Right cardiac atrium (tissue), 5 donors: ENCODE data around the gene CYLD. TPM values are rescaled to one million over a fixed set of nuclear protein-coding genes. Genes with fewer than 3 reads are reported as not detected.

Source experiments
- ATAC-seq, 2 donors: fragments of 200-7000 bp; cut with Tn5 transposase; one replicate each; pipeline versions ENCODE4 v1.8.0 to v1.9.1; 2020; ENCODE audit warnings: moderate library complexity in 2 of 2, mild to moderate bottlenecking in 1 of 2
- DNase-seq, 3 donors: peaks; one replicate each; pipeline ENCODE4 v3.0.0-alpha.2; 2020
- H3K27ac ChIP-seq: one replicate; pipeline ENCODE4 v1.5.1; 2013; ENCODE audit warnings: mild to moderate bottlenecking, low read length, control low read depth, moderate library complexity
- H3K27me3 ChIP-seq: one replicate; pipeline ENCODE4 v1.6.1; 2013; ENCODE audit not compliant: control insufficient read depth, insufficient read depth
- H3K4me1 ChIP-seq: one replicate; pipeline ENCODE4 v1.6.1; 2013; ENCODE audit warnings: low read length; ENCODE audit not compliant: control insufficient read depth, insufficient read depth
- H3K4me3 ChIP-seq: one replicate; pipeline ENCODE4 v1.5.1; 2013; ENCODE audit warnings: low read length, control low read depth
- H3K9me3 ChIP-seq: one replicate; pipeline ENCODE4 v1.6.1; 2013; ENCODE audit warnings: low read length; ENCODE audit not compliant: control insufficient read depth
- WGBS: extraction: QIAGEN DNeasy Blood & Tissue Kit; methylation state at CpG from one replicate; pipeline ENCODE4 v1.1.7; 2013; 5-methylcytosine and 5-hydroxymethylcytosine counted together
- intact Hi-C, 4 donors: fragments of 100-400 bp; cut with DNase I; formaldehyde crosslinking; loops; one replicate each; pipeline versions ENCODE4 v1.11.0 to v1.14.0; 2022 to 2023
- long read RNA-seq, 4 donors: library from polyadenylated mRNA; unstranded; transcript quantifications; one replicate each; pipeline ENCODE4 v2.0.0, GENCODE V29; 2020 to 2021
- polyA plus RNA-seq: library from polyadenylated mRNA; stranded (reverse); fragments of 200-250 nt; gene quantifications from one replicate; pipeline ENCODE4 v1.2.3, GENCODE V29; 2013
- total RNA-seq, 4 donors: library from RNA; stranded (reverse); fragmentation: NEBNext Ultra II Directional; extraction: Animal tissue kit (Norgen Biotek cat#: 25700); gene quantifications; one replicate each; pipeline ENCODE4 v1.2.1, GENCODE V29; 2021
- donor health status: healthy with polysubstance abuse.
- donor health status: DM: no; HTN: yes; CAD: no.
- donor health status: DM: no; HTN: no; CAD: no.
- donor health status: DM: no; HTN: yes; CAD: no; lungs with severe emphysema.
- donor health status: DM: yes; HTN: yes; CAD: no.

CYLD gene
- total RNA-seq (10 to 100 TPM; 31.7 to 35.7 (median 33.9) TPM), polyA plus RNA-seq (10.0 TPM)
- long read RNA-seq, donor 1, transcript CYLD-202 (18 exons, 3,536 nt), result minor isoform, 18 of 85 reads
- long read RNA-seq, donor 1, transcript CYLD-214 (18 exons, 3,513 nt), result major isoform, 22 of 85 reads
- long read RNA-seq, donor 1, partial matches to known transcripts, result 31 of 85 reads
- long read RNA-seq, donor 1, other reads (novel, unspliced or antisense), result 14 of 85 reads
- long read RNA-seq, donor 2, transcript CYLD-214 (18 exons, 3,513 nt), result major isoform, 9 of 32 reads
- long read RNA-seq, donor 2, transcript CYLD-202 (18 exons, 3,536 nt), result minor isoform, 8 of 32 reads
- long read RNA-seq, donor 2, partial matches to known transcripts, result 6 of 32 reads
- long read RNA-seq, donor 2, other reads (novel, unspliced or antisense), result 9 of 32 reads
- long read RNA-seq, donor 3, transcript CYLD-214 (18 exons, 3,513 nt), result major isoform, 61 of 112 reads
- long read RNA-seq, donor 3, partial matches to known transcripts, result 28 of 112 reads
- long read RNA-seq, donor 3, other reads (novel, unspliced or antisense), result 21 of 112 reads
- long read RNA-seq, donor 4, transcript CYLD-202 (18 exons, 3,536 nt), result major isoform, 8 of 20 reads
- long read RNA-seq, donor 4, partial matches to known transcripts, result 4 of 20 reads
- long read RNA-seq, donor 4, other reads (novel, unspliced or antisense), result 5 of 20 reads

DNA sequence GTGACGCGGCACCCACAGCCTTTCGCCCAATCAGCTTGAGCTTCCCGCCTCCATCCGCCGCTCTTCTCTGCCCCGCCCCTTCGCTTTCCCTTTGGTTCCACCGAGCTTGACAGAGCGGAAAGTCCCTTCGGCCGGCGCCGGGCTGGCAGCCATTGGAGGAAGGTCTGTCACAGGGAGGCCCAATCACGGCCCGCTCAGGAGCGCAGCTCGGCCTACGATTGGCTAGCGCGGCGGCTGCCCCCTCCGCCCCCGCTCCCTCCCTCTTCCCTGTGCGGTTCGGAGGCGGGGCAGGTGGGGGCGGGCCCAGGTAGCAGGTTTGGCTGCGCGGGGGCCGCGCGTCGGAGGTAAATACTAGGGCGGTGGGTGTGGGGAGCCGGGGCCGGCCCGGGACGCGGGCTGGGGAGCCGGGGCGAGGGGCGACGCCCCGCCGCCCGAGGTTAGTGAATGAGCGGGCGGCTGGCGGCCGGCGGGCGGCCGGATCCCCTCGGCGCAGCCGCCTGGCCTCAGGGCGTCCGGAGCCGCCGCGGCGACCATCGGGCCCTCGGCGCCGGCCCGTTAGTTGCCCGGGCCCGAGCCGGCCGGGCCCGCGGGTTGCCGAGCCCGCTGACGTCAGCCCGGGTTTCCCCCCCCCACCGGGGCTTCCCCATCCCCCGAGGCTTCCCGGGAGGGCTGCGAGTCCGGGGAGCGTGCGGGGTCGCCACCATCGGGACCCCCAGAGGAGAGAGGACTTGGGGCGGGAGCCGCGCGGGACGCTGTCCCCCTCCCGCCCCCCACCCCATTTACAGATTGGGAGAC is at the start of gene CYLD:
Gene CYLD (plus strand): TSS at position 306 of the 795 bp plus-strand sequence. CDS start 7,613 bp downstream, outside the sequence.
- DNase-seq, result peak; percentile 100
- Histone ChIP-seq H3K4me1 (no peaks in the 10 kb centered on the region), H3K4me3 (peak within 1 kb of the TSS; percentile 94), H3K27ac (peak within 1 kb of the TSS; percentile 65), H3K27me3 (no peaks in the 10 kb centered on the region), H3K9me3 (no peaks in the 10 kb centered on the region)
- ATAC-seq, result peak; percentile 99
- intact Hi-C loops, result no loop called here
- under 1% methylated on average over 93 of the region's 93 CpGs for WGBS

DNA sequence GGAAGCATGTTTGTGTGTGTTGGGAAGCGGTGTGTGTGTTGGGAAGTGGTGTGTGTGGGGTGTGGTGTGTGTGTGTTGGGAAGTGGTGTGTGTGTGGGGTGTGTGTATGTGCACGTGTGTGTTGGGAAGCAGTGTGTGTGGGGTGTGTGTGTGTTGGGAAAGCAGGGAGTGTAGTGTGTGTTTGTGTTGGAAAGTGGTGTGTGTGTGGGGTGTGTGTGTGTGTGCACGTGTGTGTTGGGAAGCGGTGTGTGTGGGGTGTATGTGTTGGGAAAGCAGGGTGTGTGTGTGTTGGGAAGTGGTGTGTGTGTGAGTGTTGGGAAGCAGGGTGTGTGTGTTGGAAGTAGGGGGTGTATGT is 49.3 kb upstream of the CYLD start:
- DNase-seq (no peak), ATAC-seq (no peak)
- no peak overlapping the region for H3K4me3 ChIP-seq
- H3K27ac ChIP-seq, result no peak overlapping the region
- peaks cover 12% of the 10 kb centered on the region for H3K4me1 ChIP-seq
- intact Hi-C loops, result no loop called here
- H3K9me3 ChIP-seq, result no peaks in the 10 kb centered on the region
- no peaks in the 10 kb centered on the region for H3K27me3 ChIP-seq
- WGBS, result 85% methylated on average over 4 of the region's 4 CpGs

DNA sequence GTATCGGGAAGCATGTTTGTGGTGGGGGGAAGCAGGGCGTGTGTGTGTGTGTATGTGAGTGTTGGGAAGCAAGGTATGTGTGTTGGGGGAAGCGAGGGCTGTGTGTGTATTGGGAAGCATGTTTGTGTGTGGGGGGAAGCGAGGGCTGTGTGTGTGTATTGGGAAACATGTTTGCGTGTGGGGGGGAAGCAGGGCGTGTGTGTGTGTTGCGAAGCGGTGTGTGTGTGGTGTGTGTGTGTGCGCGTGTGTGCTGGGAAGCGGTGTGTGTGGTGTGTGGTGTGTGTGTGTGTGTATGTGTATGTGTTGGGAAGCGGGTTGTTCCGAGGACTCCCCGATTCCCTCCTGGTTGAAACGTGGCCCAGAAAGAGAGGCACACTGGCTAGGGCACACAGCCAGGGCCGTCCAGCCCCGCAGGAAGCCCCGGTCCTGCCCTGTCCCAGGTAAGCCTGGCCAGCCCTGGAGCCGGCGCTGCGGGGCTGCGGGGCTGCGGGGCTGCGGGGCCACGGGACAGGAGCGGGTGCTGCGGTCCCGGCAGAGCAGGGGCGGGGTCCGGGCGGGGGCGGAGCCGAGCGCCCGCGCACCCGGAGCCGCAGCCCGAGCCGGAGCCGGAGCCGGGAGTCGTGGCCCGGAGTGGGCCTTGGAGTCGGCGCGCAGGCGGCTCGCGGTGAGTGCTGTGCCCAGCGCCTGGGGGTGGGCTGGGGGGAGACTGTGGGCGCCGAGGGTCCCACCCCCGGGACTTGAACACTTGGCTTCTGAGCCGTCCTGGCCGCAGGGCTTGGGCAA is 48.7 kb upstream of the CYLD start, which contains the start of gene NOD2:
Gene NOD2 (plus strand): TSS at position 608 of the 783 bp plus-strand sequence. CDS start 5,890 bp downstream, outside the sequence.
- intact Hi-C loops, result no loop called here
- H3K27me3 ChIP-seq, result no peaks in the 10 kb centered on the region
- 15% methylated on average over 56 of the region's 56 CpGs for WGBS

DNA sequence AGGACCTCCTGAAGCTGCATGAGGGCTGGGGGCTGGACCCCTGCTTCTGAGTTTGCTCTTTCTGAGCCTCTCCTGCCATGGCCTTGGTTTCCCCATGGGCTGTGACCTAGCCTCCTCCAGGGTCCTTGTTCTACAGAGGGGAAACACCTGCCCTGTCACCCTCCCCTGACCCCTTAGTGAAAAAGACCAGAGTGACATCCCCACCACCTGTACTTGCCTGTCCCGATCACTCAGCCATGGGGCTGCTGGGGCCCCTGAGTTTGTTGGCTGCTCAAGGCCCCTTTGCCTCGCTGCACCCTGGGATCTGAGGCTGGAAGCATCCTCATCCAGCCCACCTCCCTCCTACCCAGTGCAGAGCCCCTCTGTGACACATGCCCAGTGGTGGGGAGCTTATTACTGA is 47.7 kb upstream of the CYLD start:
- DNase-seq (no peak), ATAC-seq (no peak)
- intact Hi-C loops, result no loop called here
- 94% methylated on average over 2 of the region's 2 CpGs for WGBS
- Histone ChIP-seq H3K9me3 (no peaks in the 10 kb centered on the region), H3K4me1 (peaks cover 12% of the 10 kb centered on the region), H3K27me3 (no peaks in the 10 kb centered on the region), H3K4me3 (no peak overlapping the region), H3K27ac (no peak overlapping the region)

More for the DNA sequence above, 48.7 kb upstream of the CYLD start, which contains the start of gene NOD2:
- Histone ChIP-seq H3K4me1 (peaks cover 11% of the 10 kb centered on the region), H3K4me3 (peak within 1 kb of the TSS; percentile 48), H3K27ac (no peak within 1 kb of the TSS), H3K9me3 (no peaks in the 10 kb centered on the region)
- peak; percentile 44 to 64 for ATAC-seq
- peak in 2 of 3 donors; percentile 75 to 76 for DNase-seq

DNA sequence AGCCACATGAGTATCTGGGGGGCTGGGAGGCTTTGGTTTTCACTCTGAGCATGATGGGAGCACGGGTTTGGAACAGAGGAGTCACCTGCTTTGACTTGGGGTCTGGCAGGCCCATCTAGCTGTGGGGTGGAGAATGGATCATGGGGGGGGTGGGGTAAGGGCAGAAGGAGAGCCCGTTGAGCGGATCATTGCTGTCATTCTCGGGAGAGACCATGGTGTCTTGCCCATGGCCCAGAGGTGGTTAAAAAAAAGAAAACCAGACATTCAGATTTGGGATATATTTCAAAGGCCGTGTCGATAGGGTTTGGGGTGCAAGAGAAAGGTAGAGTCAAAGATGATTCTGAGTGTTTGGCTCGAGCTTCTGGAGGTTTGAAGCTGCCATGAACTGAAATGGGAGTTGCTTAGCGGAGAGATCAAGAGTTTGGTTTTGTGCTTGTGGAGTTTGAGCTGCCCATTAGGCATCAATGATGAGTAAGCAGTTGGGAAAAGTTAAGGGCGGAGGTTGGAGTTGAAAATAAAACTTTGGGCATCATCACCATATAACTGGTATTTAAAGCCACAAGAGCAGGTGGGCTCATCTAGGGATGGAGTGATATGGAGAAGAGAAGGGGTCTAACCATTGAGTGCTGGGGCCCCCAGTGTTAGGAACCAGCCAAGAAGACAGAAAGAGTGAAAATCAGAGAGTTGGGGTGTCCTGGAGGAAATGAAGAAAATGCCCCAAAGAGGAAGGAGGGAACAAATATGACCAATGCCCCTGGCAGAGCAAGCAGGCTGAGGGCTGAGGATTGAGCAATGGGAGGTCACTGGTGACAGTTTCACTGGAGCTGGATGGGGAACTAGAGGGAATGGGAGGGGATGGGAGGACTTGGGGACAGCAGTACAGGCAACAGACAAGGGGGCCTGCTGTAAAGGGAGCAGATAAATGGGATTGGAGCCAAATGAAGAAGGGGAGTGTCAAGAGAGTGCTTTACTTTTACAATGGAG is 46.6 kb upstream of the CYLD start:
- ATAC-seq (peak; percentile 16 to 29), DNase-seq (peak in 2 of 3 donors; percentile 71 to 77)
- no peak overlapping the region for H3K4me3 ChIP-seq
- no peaks in the 10 kb centered on the region for H3K9me3 ChIP-seq
- intact Hi-C loops, result no loop called here
- H3K4me1 ChIP-seq, result peaks cover 12% of the 10 kb centered on the region
- H3K27me3 ChIP-seq, result no peaks in the 10 kb centered on the region
- 95% methylated on average over 9 of the region's 9 CpGs for WGBS
- H3K27ac ChIP-seq, result no peak overlapping the region

DNA sequence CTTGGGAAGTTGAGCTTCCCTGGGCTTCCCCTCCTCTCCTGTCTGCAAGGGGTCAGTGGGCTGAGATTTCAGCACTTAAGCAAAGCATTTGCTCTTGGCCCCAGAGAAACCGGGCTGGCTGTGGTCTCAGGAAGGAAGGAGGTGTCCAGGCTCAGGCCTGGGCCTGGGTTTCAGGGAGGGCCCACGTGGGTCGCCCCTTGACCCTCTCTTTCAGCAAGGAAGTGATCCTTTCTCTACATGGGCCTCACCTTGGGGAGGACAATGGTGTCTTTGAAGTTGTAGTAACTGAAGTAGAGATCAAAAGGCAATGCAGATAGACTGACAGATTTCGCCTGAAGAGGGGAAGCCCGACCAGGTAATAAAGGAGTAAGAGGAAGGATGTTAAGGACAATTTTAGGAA is 45.8 kb upstream of the CYLD start:
- WGBS, result 54% methylated on average over 5 of the region's 5 CpGs
- Histone ChIP-seq H3K4me1 (peaks cover 12% of the 10 kb centered on the region), H3K27ac (peak overlapping the region; percentile 2), H3K9me3 (no peaks in the 10 kb centered on the region), H3K4me3 (no peak overlapping the region), H3K27me3 (no peaks in the 10 kb centered on the region)
- intact Hi-C loops, result no loop called here
- no peak for ATAC-seq
- DNase-seq, result no peak

DNA sequence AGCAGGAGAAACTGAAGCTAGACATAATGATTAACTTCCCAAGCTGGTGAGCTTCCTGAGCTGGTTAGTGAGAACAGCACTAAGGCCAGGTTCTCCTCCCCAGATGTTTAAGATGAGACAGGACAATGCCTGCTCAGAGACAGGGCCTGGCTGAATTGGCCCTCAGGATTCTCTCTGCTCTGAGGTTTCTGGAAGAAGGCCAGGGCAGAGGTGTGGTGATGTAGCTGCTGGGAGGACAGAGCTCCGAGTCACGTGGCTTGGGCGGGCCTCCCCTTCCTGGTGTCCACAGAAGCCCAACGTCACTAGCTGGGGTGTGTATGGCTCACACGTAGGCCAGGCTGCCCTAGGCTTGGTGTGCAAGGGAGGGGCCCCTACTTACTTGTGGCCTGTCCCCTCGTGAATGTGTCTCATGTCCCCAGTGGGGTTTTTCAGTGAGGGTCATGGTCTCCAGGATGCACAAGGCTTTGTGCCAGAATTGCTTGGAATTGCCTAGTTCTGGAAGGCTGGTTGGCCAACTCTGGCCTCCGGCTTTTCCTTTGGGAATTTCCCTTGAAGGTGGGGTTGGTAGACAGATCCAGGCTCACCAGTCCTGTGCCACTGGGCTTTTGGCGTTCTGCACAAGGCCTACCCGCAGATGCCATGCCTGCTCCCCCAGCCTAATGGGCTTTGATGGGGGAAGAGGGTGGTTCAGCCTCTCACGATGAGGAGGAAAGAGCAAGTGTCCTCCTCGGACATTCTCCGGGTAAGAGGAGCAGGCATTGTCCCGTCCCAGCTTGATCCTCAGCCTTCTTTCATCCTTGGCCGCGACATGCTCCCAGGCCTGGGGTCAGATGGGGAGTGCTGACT is 45.1 kb upstream of the CYLD start:
- intact Hi-C loops, result no loop called here
- Histone ChIP-seq H3K27me3 (no peaks in the 10 kb centered on the region), H3K4me3 (no peak overlapping the region), H3K4me1 (peaks cover 12% of the 10 kb centered on the region), H3K9me3 (no peaks in the 10 kb centered on the region), H3K27ac (peak overlapping the region; percentile 28)
- DNase-seq (peak; percentile 84 to 92 (median 89)), ATAC-seq (peak; percentile 70 to 87)
- WGBS, result 55% methylated on average over 15 of the region's 15 CpGs

DNA sequence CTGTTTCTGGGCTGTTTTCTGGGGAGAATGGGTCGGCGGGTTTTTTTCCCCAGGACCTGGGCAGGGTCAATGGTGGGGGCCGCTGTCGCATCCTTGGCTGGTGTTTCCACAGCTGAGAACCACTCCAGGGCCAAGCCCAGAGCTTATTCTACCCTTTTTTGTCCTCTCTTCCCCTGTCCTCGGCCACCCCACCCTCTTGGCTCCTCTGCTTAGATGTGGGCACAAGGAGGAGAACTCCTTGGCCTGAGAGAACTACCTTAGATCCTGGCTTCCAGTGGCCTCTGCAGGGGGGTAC is 44.5 kb upstream of the CYLD start:
- no peak for ATAC-seq
- peaks cover 12% of the 10 kb centered on the region for H3K4me1 ChIP-seq
- intact Hi-C loops, result no loop called here
- DNase-seq, result no peak
- 95% methylated on average over 5 of the region's 5 CpGs for WGBS
- no peaks in the 10 kb centered on the region for H3K9me3 ChIP-seq
- H3K27me3 ChIP-seq, result no peaks in the 10 kb centered on the region
- H3K27ac ChIP-seq, result peak overlapping the region; percentile 28
- no peak overlapping the region for H3K4me3 ChIP-seq
